HepG2 (cell line): ENCODE results near the gene RPL4. TPM values are rescaled to one million over a fixed set of nuclear protein-coding genes. Genes with fewer than 3 reads are reported as not detected.

Source experiments
- ATAC-seq: fragments of 200-7000 bp; cut with Tn5 transposase; 3 replicates; pipeline ENCODE4 v1.9.1; 2020; ENCODE audit warnings: mild to moderate bottlenecking, moderate library complexity
- BruUV-seq: library from RNA; stranded (reverse); fragments of 400-500 nt; replicated peaks from 2 replicates; lab custom pipeline; 2021; lab: Mats Ljungman, UMichigan
- CTCF ChIA-PET: fragments of 300-600 bp; formaldehyde crosslinking; extraction: SDS; loops from one replicate; lab custom pipeline; 2021; ENCODE audit warnings: low total read pairs, inconsistent platforms, low intra/inter-chr PET ratio; lab: Yijun Ruan, JAX
- POLR2A ChIA-PET: fragments of 350-600 bp; sonication (Branson Sonifier 250); formaldehyde crosslinking; loops from one replicate; lab custom pipeline; 2020; ENCODE audit warnings: antibody characterized with exemption, inconsistent platforms; lab: Yijun Ruan, JAX
- DNase-seq: peaks from one replicate; pipeline ENCODE4 v3.0.0-alpha.2; 2015; ENCODE audit warnings: low spot score
- FAIRE-seq: peaks from 3 replicates; lab custom pipeline; 2011; peaks lifted over from hg19 to GRCh38; lab: Jason Lieb, UNC
- H2AFZ ChIP-seq: one replicate; pipeline ENCODE4 v1.6.1; 2011; ENCODE audit warnings: low read length, inconsistent platforms
- H3K27ac ChIP-seq: fragments of 300-600 bp; 3 replicates; pipeline ENCODE4 v1.8.0; 2011; ENCODE audit warnings: mixed run types, mild to moderate bottlenecking, mixed read lengths, low read length, inconsistent platforms; ENCODE audit not compliant: insufficient read depth; ENCODE audit errors: extremely low read length
- H3K27me3 ChIP-seq, 2 experiments: fragments of 200-600 bp in 1 of 2; 2 replicates in 1 of 2; 3 replicates in 1 of 2; pipeline versions ENCODE4 v1.6.0 to v1.8.0; 2011; ENCODE audit warnings: low read length in 2 of 2, mild to moderate bottlenecking in 2 of 2, moderate library complexity in 2 of 2, inconsistent platforms in 1 of 2; ENCODE audit not compliant: insufficient read depth in 2 of 2, control insufficient read depth in 1 of 2
- H3K36me3 ChIP-seq, 2 experiments: fragments of 200-600 bp in 1 of 2; replicated peaks in 1 of 2; 2 replicates in 1 of 2; 3 replicates in 1 of 2; pipeline versions ENCODE4 v1.5.1 to v1.8.0; 2011; ENCODE audit warnings: low read length in 2 of 2, inconsistent platforms in 1 of 2; ENCODE audit not compliant: insufficient read depth in 2 of 2, control insufficient read depth in 1 of 2
- H3K4me1 ChIP-seq: 2 replicates; pipeline ENCODE4 v1.5.1; 2012; ENCODE audit warnings: low read length, inconsistent platforms; ENCODE audit not compliant: insufficient read depth
- H3K4me2 ChIP-seq: 2 replicates; pipeline ENCODE4 v1.6.0; 2011; ENCODE audit warnings: low read depth, low read length, inconsistent platforms
- H3K4me3 ChIP-seq, 3 experiments: fragments of 200-600 bp in 1 of 3; sonication (generic), shearing (Covaris generic) in 1 of 3; replicated peaks in 1 of 3; 2 replicates each; pipeline ENCODE4 v1.5.1; 2011 to 2016; ENCODE audit warnings: low read length in 3 of 3, inconsistent platforms in 2 of 3, low read depth in 2 of 3, mild to moderate bottlenecking in 2 of 3, control low read depth in 1 of 3, mixed read lengths in 1 of 3; ENCODE audit not compliant: insufficient read depth in 1 of 3
- H3K79me2 ChIP-seq: one replicate; pipeline ENCODE4 v1.6.1; 2011; ENCODE audit warnings: low read length, inconsistent platforms; ENCODE audit not compliant: insufficient read depth
- H3K9ac ChIP-seq: 2 replicates; pipeline ENCODE4 v1.6.0; 2011; ENCODE audit warnings: mild to moderate bottlenecking, low read depth, low read length, inconsistent platforms; ENCODE audit not compliant: insufficient read depth
- H3K9me3 ChIP-seq: 2 replicates; pipeline ENCODE4 v1.5.1; 2012; ENCODE audit warnings: mild to moderate bottlenecking, low read length
- H4K20me1 ChIP-seq: 2 replicates; pipeline ENCODE4 v1.6.0; 2011; ENCODE audit warnings: inconsistent platforms, mild to moderate bottlenecking, low read length, moderate library complexity; ENCODE audit not compliant: insufficient read depth
- ARNT ChIP-seq: fragments of 450-650 bp; IDR thresholded peaks from 2 replicates; pipeline ENCODE4 v1.6.1; 2017
- CEBPB ChIP-seq: IDR thresholded peaks from 2 replicates; pipeline ENCODE4 v1.6.1; 2011; ENCODE audit warnings: low read depth, low read length, improper control_type of control experiment, borderline replicate concordance
- DNMT1 ChIP-seq: sonication (generic); formaldehyde crosslinking; IDR thresholded peaks from 2 replicates; pipeline ENCODE4 v1.5.1; 2020; ENCODE audit warnings: mild to moderate bottlenecking, missing genetic modification reagents
- ESRRA ChIP-seq: sonication (generic); formaldehyde crosslinking; IDR thresholded peaks from 2 replicates; pipeline ENCODE4 v1.5.1; 2020; ENCODE audit warnings: mild to moderate bottlenecking, low read depth, missing genetic modification reagents
- FOXA1 ChIP-seq, 2 experiments: fragments of 450-650 bp in 1 of 2; sonication (generic) in 1 of 2; formaldehyde crosslinking in 1 of 2; IDR thresholded peaks; 2 replicates each; pipeline versions ENCODE4 v1.4.0 to v1.6.1; 2016 to 2020; ENCODE audit warnings: missing genetic modification reagents in 1 of 2
- JDP2 ChIP-seq: sonication (generic); formaldehyde crosslinking; IDR thresholded peaks from 2 replicates; pipeline ENCODE4 v1.8.1; 2022; ENCODE audit warnings: missing genetic modification reagents, borderline replicate concordance
- KAT2B ChIP-seq: fragments of 150-350 bp; IDR thresholded peaks from 2 replicates; pipeline ENCODE4 v1.6.1; 2014; ENCODE audit warnings: low read depth, low read length, borderline replicate concordance
- KLF9 ChIP-seq: IDR thresholded peaks from 2 replicates; pipeline ENCODE4 v1.6.1; 2016; ENCODE audit warnings: low read depth
- MTA1 ChIP-seq: sonication (generic); formaldehyde crosslinking; IDR thresholded peaks from 2 replicates; pipeline ENCODE4 v1.4.0; 2020; ENCODE audit warnings: missing genetic modification reagents, mild to moderate bottlenecking, borderline replicate concordance
- NFRKB ChIP-seq: fragments of 450-650 bp; IDR thresholded peaks from 2 replicates; pipeline ENCODE4 v1.6.1; 2017
- PAF1 ChIP-seq: IDR thresholded peaks from 2 replicates; pipeline ENCODE4 v1.6.1; 2016; ENCODE audit warnings: missing genetic modification reagents, missing compliant biosample characterization
- RAD51 ChIP-seq: fragments of 450-650 bp; IDR thresholded peaks from 2 replicates; pipeline ENCODE4 v1.6.1; 2016; ENCODE audit warnings: borderline replicate concordance
- STAG1 ChIP-seq: sonication (generic); formaldehyde crosslinking; IDR thresholded peaks from 2 replicates; pipeline ENCODE4 v1.4.0; 2020; ENCODE audit warnings: missing genetic modification reagents
- STAT5B ChIP-seq: sonication (generic); formaldehyde crosslinking; IDR thresholded peaks from 2 replicates; pipeline ENCODE4 v1.4.0; 2020; ENCODE audit warnings: missing genetic modification reagents
- ZNF557 ChIP-seq: sonication (generic); formaldehyde crosslinking; IDR thresholded peaks from 2 replicates; pipeline ENCODE4 v1.4.0; 2020; ENCODE audit warnings: missing genetic modification reagents
- WGBS: methylation state at CpG from one replicate; pipeline ENCODE4 v1.1.6; 2017; ENCODE audit warnings: low lambda C conversion rate; 5-methylcytosine and 5-hydroxymethylcytosine counted together
- in situ Hi-C: cut with HindIII; loops from 2 replicates; pipeline ENCODE4 v1.10.0; 2017; ENCODE audit warnings: low pct_unique_long_range_greater_than_20kb; ENCODE audit not compliant: extremely low pct_ligation_motif_present
- intact Hi-C: fragments of 100-400 bp; cut with micrococcal nuclease; formaldehyde crosslinking; loops from one replicate; pipeline ENCODE4 v1.10.0; 2022; ENCODE audit not compliant: unreplicated experiment
- polyA plus RNA-seq, 8 experiments: library from polyadenylated mRNA; depleted of rRNA in 3 of 8; stranded (reverse) in 7 of 8; unstranded in 1 of 8; fragments of >200 nt; fragmentation: Illumina TruSeq in 4 of 8; extraction: Trizol in 4 of 8; gene quantifications; 2 replicates each; pipeline versions ENCODE4 v1.2.1 to v1.2.3, GENCODE V29; 2011 to 2016; ENCODE audit warnings: low read depth in 4 of 8, missing spikeins in 1 of 8, mixed read lengths in 1 of 8; ENCODE audit not compliant: insufficient read depth in 1 of 8
- total RNA-seq, 5 experiments: library from RNA; depleted of rRNA; stranded (reverse); fragments of >200 nt; fragmentation: Illumina TruSeq; extraction: Trizol; gene quantifications; 2 replicates each; pipeline ENCODE4 v1.2.3, GENCODE V29; 2016; ENCODE audit warnings: low read depth in 1 of 5
- TF ChIP-seq, protein P1 (sequence below): sonication (generic); formaldehyde crosslinking; IDR thresholded peaks from 2 replicates; pipeline ENCODE4 v1.5.1; 2020; ENCODE audit warnings: mild to moderate bottlenecking, missing genetic modification reagents, moderate library complexity
- TF ChIP-seq, protein P2 (sequence below): IDR thresholded peaks from 2 replicates; pipeline ENCODE4 v1.6.1; 2016; ENCODE audit warnings: low read depth, control low read depth
- TF ChIP-seq, protein P3 (sequence below): sonication (generic); formaldehyde crosslinking; IDR thresholded peaks from 2 replicates; pipeline ENCODE4 v1.8.0; 2022; ENCODE audit warnings: missing genetic modification reagents, mild to moderate bottlenecking, inconsistent platforms, borderline replicate concordance
- TF ChIP-seq, protein P4 (sequence below): IDR thresholded peaks from 2 replicates; pipeline ENCODE4 v1.6.1; 2018; ENCODE audit warnings: missing genetic modification reagents, mild to moderate bottlenecking, missing compliant biosample characterization

The RPL4 gene
- total and polyA plus RNA-seq, 2 of the 13 experiments (the other 11 are each of a cell fraction or from before 2014, with no cell fraction given) = 3,630 to 3,960 TPM

DNA sequence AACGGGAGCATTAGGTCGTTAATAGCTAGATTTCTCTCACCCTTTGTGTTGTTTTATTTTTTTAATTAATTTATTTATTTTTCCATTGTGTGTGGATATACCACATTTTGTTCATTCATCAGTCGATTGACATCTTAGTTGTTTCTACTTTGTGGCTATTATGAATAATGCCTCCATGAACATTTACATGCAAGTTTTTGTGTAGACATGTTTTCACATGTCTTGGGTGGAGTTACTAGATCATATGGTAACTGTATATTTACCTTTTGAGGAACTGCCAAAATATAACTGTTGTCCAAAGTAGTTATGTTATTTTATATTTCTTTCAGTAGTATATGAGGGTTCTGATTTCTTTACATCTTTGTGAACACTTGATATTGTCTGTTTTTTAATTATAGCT, 19.3 kb upstream of the RPL4 start:
- FAIRE-seq (no peak), DNase-seq (no peak), ATAC-seq (no peak)
- Histone ChIP-seq H3K27me3 (no peaks in the 10 kb centered on the region), H3K4me3 (no peak overlapping the region), H4K20me1 (no peaks in the 10 kb centered on the region), H3K36me3 (peaks cover 3 to 31% of the 10 kb centered on the region in 2 experiments; a peak in 4 of 5 replicates), H3K9ac (no peak overlapping the region), H3K9me3 (no peaks in the 10 kb centered on the region), H3K4me1 (no peaks in the 10 kb centered on the region), H3K27ac (no peak overlapping the region), H3K4me2 (no peak overlapping the region), H2AFZ (no peak overlapping the region), H3K79me2 (no peaks in the 10 kb centered on the region)
- ChIA-PET CTCF (no interaction called here), POLR2A (no interaction called here)
- in situ Hi-C loops = no loop called here
- BruUV-seq = no TSS peak
- 93% methylated on average over 3 of the region's 3 CpGs for WGBS
- no peak for TF ChIP-seq PAF1
- TF ChIP-seq, protein P1, sequence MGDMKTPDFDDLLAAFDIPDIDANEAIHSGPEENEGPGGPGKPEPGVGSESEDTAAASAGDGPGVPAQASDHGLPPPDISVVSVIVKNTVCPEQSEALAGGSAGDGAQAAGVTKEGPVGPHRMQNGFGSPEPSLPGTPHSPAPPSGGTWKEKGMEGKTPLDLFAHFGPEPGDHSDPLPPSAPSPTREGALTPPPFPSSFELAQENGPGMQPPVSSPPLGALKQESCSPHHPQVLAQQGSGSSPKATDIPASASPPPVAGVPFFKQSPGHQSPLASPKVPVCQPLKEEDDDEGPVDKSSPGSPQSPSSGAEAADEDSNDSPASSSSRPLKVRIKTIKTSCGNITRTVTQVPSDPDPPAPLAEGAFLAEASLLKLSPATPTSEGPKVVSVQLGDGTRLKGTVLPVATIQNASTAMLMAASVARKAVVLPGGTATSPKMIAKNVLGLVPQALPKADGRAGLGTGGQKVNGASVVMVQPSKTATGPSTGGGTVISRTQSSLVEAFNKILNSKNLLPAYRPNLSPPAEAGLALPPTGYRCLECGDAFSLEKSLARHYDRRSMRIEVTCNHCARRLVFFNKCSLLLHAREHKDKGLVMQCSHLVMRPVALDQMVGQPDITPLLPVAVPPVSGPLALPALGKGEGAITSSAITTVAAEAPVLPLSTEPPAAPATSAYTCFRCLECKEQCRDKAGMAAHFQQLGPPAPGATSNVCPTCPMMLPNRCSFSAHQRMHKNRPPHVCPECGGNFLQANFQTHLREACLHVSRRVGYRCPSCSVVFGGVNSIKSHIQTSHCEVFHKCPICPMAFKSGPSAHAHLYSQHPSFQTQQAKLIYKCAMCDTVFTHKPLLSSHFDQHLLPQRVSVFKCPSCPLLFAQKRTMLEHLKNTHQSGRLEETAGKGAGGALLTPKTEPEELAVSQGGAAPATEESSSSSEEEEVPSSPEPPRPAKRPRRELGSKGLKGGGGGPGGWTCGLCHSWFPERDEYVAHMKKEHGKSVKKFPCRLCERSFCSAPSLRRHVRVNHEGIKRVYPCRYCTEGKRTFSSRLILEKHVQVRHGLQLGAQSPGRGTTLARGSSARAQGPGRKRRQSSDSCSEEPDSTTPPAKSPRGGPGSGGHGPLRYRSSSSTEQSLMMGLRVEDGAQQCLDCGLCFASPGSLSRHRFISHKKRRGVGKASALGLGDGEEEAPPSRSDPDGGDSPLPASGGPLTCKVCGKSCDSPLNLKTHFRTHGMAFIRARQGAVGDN (CRISPR knock-in tag) = no peak
- no peak for TF ChIP-seq KLF9 (CRISPR knock-in tag)
- no peak for TF ChIP-seq ZNF557
- TF ChIP-seq, protein P2, sequence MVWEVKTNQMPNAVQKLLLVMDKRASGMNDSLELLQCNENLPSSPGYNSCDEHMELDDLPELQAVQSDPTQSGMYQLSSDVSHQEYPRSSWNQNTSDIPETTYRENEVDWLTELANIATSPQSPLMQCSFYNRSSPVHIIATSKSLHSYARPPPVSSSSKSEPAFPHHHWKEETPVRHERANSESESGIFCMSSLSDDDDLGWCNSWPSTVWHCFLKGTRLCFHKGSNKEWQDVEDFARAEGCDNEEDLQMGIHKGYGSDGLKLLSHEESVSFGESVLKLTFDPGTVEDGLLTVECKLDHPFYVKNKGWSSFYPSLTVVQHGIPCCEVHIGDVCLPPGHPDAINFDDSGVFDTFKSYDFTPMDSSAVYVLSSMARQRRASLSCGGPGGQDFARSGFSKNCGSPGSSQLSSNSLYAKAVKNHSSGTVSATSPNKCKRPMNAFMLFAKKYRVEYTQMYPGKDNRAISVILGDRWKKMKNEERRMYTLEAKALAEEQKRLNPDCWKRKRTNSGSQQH (CRISPR knock-in tag) = no peak
- no peak for TF ChIP-seq KAT2B
- TF ChIP-seq ARNT = no peak
- TF ChIP-seq NFRKB = no peak
- TF ChIP-seq STAG1 = no peak
- no peak for TF ChIP-seq MTA1 (CRISPR knock-in tag)
- TF ChIP-seq STAT5B = no peak
- TF ChIP-seq, protein P3, sequence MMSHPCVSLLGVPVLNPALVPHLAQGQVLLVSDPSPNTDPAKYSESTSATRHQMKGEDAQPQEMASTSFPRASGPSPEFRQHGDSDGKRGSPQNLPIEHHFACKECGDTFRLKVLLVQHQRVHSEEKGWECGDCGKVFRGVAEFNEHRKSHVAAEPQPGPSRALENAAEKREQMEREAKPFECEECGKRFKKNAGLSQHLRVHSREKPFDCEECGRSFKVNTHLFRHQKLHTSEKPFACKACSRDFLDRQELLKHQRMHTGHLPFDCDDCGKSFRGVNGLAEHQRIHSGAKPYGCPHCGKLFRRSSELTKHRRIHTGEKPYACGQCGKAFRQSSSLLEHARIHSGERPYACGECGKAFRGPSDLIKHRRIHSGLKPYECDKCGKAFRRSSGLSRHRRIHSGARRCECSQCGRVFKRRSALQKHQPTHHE (CRISPR knock-in tag) = no peak
- no peak for TF ChIP-seq ESRRA (CRISPR knock-in tag)
- no peak for TF ChIP-seq DNMT1 (CRISPR knock-in tag)
- no peak for TF ChIP-seq FOXA1 (IDR thresholded peaks at IDR 0.05)
- no peak for TF ChIP-seq FOXA1 (CRISPR knock-in tag; IDR thresholded peaks at IDR 0.05)
- no peak for TF ChIP-seq RAD51
- TF ChIP-seq JDP2 (CRISPR knock-in tag) = no peak
- TF ChIP-seq, protein P4, sequence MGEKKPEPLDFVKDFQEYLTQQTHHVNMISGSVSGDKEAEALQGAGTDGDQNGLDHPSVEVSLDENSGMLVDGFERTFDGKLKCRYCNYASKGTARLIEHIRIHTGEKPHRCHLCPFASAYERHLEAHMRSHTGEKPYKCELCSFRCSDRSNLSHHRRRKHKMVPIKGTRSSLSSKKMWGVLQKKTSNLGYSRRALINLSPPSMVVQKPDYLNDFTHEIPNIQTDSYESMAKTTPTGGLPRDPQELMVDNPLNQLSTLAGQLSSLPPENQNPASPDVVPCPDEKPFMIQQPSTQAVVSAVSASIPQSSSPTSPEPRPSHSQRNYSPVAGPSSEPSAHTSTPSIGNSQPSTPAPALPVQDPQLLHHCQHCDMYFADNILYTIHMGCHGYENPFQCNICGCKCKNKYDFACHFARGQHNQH (CRISPR knock-in tag) = no peak
- TF ChIP-seq CEBPB = no peak
- intact Hi-C loops = no loop called here
